ENCODE data around the gene GBF1. TPM values are rescaled to one million over a fixed set of nuclear protein-coding genes. Genes with fewer than 3 reads are reported as not detected.
A peak's percentile ranks its signal among the peaks of the same experiment; 100 is the strongest.

Gene GBF1
- total and polyA plus RNA-seq, 4 donors = 6.0 to 27.2 (median 15.2) TPM

- TF ChIP-seq CTCF (IDR thresholded peaks at IDR 0.05; ENCODE audit: low read depth, low read length, missing input control) = no peak
- no peak for TF ChIP-seq EGR1 (IDR thresholded peaks at IDR 0.05; ENCODE audit: low read depth in 2 of 2)
- no peak for TF ChIP-seq HNF4G (IDR thresholded peaks at IDR 0.05)
- TF ChIP-seq GABPA (IDR thresholded peaks at IDR 0.05 in 1 of 2, conservative IDR thresholded peaks at IDR 0.05 in 1 of 2) = no peak
Observed at GRCh38 chr10:102420181-102420713, 174.9 kb downstream of the GBF1 start (continued).

- H3K9ac ChIP-seq (ENCODE audit: low read depth in 1 of 2, low read length in 2 of 2) = peak within 1 kb of the TSS; percentile 47 to 79
- H3K4me3 ChIP-seq (ENCODE audit: low read depth in 1 of 3, low read length in 3 of 3) = peak within 1 kb of the TSS; percentile 86 to 95 (median 87)
- H3K4me1 ChIP-seq (ENCODE audit: control insufficient read depth in 4 of 4, insufficient read depth in 4 of 4, low read length in 3 of 4) = peaks cover 12 to 42% (median 30%) of the 10 kb centered on the region in 4 donors
- DNase-seq (ENCODE audit: low spot score) = peak; percentile 96
- no peaks in the 10 kb centered on the region for H3K27me3 ChIP-seq (ENCODE audit: control insufficient read depth in 4 of 4, insufficient read depth in 4 of 4, low read length in 3 of 4)
- under 1% methylated on average over 66 of the region's 66 CpGs for WGBS
- peak; percentile 95 for TF ChIP-seq YY1 (IDR thresholded peaks at IDR 0.05)
- TF ChIP-seq HNF4A (conservative IDR thresholded peaks at IDR 0.05) = peak; percentile 48 to 59
- TF ChIP-seq EGR1 (IDR thresholded peaks at IDR 0.05; ENCODE audit: low read depth in 2 of 2) = peak in 1 of 2 donors; percentile 53
- no peak for TF ChIP-seq FOXA1 (IDR thresholded peaks at IDR 0.05)
- no peak for TF ChIP-seq HNF4G (IDR thresholded peaks at IDR 0.05)
- no peak for TF ChIP-seq TAF1 (conservative IDR thresholded peaks at IDR 0.05)
- peak; percentile 71 to 86 for TF ChIP-seq GABPA (IDR thresholded peaks at IDR 0.05 in 1 of 2, conservative IDR thresholded peaks at IDR 0.05 in 1 of 2)
- TF ChIP-seq, protein P1, sequence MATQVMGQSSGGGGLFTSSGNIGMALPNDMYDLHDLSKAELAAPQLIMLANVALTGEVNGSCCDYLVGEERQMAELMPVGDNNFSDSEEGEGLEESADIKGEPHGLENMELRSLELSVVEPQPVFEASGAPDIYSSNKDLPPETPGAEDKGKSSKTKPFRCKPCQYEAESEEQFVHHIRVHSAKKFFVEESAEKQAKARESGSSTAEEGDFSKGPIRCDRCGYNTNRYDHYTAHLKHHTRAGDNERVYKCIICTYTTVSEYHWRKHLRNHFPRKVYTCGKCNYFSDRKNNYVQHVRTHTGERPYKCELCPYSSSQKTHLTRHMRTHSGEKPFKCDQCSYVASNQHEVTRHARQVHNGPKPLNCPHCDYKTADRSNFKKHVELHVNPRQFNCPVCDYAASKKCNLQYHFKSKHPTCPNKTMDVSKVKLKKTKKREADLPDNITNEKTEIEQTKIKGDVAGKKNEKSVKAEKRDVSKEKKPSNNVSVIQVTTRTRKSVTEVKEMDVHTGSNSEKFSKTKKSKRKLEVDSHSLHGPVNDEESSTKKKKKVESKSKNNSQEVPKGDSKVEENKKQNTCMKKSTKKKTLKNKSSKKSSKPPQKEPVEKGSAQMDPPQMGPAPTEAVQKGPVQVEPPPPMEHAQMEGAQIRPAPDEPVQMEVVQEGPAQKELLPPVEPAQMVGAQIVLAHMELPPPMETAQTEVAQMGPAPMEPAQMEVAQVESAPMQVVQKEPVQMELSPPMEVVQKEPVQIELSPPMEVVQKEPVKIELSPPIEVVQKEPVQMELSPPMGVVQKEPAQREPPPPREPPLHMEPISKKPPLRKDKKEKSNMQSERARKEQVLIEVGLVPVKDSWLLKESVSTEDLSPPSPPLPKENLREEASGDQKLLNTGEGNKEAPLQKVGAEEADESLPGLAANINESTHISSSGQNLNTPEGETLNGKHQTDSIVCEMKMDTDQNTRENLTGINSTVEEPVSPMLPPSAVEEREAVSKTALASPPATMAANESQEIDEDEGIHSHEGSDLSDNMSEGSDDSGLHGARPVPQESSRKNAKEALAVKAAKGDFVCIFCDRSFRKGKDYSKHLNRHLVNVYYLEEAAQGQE (IDR thresholded peaks at IDR 0.05) = peak; percentile 94
- TF ChIP-seq RAD21 (IDR thresholded peaks at IDR 0.05) = peak; percentile 38 to 39
- TF ChIP-seq NR2F2 (IDR thresholded peaks at IDR 0.05) = peak; percentile 55
- peak; percentile 60 to 67 for TF ChIP-seq RXRA (IDR thresholded peaks at IDR 0.05)
- peak; percentile 74 for TF ChIP-seq SP1 (IDR thresholded peaks at IDR 0.05)
- TF ChIP-seq, protein P2, sequence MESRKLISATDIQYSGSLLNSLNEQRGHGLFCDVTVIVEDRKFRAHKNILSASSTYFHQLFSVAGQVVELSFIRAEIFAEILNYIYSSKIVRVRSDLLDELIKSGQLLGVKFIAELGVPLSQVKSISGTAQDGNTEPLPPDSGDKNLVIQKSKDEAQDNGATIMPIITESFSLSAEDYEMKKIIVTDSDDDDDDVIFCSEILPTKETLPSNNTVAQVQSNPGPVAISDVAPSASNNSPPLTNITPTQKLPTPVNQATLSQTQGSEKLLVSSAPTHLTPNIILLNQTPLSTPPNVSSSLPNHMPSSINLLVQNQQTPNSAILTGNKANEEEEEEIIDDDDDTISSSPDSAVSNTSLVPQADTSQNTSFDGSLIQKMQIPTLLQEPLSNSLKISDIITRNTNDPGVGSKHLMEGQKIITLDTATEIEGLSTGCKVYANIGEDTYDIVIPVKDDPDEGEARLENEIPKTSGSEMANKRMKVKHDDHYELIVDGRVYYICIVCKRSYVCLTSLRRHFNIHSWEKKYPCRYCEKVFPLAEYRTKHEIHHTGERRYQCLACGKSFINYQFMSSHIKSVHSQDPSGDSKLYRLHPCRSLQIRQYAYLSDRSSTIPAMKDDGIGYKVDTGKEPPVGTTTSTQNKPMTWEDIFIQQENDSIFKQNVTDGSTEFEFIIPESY (IDR thresholded peaks at IDR 0.05) = no peak
- no peak for TF ChIP-seq ATF3 (IDR thresholded peaks at IDR 0.05)
- TF ChIP-seq JUND (IDR thresholded peaks at IDR 0.05) = peak in 1 of 2 donors; percentile 33
- no peak for TF ChIP-seq FOXA2 (IDR thresholded peaks at IDR 0.05)
- TF ChIP-seq MAX (IDR thresholded peaks at IDR 0.05) = peak; percentile 81
- TF ChIP-seq CTCF (IDR thresholded peaks at IDR 0.05; ENCODE audit: low read depth, low read length, missing input control) = no peak
- peaks cover 0 to 10% (median 0%) of the 10 kb centered on the region in 4 donors for H3K36me3 ChIP-seq (ENCODE audit: control insufficient read depth in 4 of 4, insufficient read depth in 3 of 4, low read depth in 1 of 4, low read length in 3 of 4)
- no peaks in the 10 kb centered on the region for H3K9me3 ChIP-seq (ENCODE audit: control insufficient read depth in 4 of 4, low read length in 3 of 4)
- H3K27ac ChIP-seq (ENCODE audit: low read depth in 1 of 2, low read length in 2 of 2) = peak within 1 kb of the TSS; percentile 84 to 87
Observed at GRCh38 chr10:102420714-102421506, 175.6 kb downstream of the GBF1 start, which contains the start of gene FBXL15. FBXL15 (plus strand) TSS chr10:102420836; CDS start chr10:102421130, 294 bp downstream.
